ENCODE results near the gene KIAA1328. TPM values are rescaled to one million over a fixed set of nuclear protein-coding genes. Genes with fewer than 3 reads are reported as not detected.

Gene KIAA1328
- total RNA-seq, 3 donors from 2014 or later = 6.0 to 9.8 (median 7.4) TPM

DNA sequence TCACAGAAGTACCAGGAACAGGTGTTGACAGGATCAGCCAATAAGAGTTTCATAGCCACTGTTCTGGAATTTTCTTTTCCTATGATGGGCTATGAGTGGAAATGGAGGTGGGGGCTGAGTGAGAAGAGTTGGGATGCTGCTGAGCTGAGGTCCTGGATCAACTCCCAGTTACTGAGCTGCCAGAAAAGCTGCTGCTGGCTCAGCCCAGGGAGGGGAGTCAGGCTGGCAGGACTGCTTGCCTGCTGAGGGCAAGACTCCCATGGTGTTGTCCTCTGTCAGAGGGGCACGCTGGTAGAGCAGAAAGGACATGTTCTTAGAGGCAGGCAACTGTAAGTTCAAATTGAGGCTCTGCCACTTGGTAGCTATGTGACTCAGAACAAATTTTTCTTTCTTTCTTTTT lies 11.9 kb upstream of the KIAA1328 start:
- ATAC-seq = no peak
- TF ChIP-seq, protein P1, sequence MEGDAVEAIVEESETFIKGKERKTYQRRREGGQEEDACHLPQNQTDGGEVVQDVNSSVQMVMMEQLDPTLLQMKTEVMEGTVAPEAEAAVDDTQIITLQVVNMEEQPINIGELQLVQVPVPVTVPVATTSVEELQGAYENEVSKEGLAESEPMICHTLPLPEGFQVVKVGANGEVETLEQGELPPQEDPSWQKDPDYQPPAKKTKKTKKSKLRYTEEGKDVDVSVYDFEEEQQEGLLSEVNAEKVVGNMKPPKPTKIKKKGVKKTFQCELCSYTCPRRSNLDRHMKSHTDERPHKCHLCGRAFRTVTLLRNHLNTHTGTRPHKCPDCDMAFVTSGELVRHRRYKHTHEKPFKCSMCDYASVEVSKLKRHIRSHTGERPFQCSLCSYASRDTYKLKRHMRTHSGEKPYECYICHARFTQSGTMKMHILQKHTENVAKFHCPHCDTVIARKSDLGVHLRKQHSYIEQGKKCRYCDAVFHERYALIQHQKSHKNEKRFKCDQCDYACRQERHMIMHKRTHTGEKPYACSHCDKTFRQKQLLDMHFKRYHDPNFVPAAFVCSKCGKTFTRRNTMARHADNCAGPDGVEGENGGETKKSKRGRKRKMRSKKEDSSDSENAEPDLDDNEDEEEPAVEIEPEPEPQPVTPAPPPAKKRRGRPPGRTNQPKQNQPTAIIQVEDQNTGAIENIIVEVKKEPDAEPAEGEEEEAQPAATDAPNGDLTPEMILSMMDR (IDR thresholded peaks at IDR 0.05) = no peak
- Histone ChIP-seq H3K36me3 (ENCODE audit: low read depth) (no peaks in the 10 kb centered on the region), H3K9me3 (no peaks in the 10 kb centered on the region), H3K4me1 (ENCODE audit: low read depth) (no peaks in the 10 kb centered on the region), H3K4me3 (no peak overlapping the region)
- no peak for DNase-seq
- intact Hi-C loops (cut with DNase I, micrococcal nuclease) = no loop called here

DNA sequence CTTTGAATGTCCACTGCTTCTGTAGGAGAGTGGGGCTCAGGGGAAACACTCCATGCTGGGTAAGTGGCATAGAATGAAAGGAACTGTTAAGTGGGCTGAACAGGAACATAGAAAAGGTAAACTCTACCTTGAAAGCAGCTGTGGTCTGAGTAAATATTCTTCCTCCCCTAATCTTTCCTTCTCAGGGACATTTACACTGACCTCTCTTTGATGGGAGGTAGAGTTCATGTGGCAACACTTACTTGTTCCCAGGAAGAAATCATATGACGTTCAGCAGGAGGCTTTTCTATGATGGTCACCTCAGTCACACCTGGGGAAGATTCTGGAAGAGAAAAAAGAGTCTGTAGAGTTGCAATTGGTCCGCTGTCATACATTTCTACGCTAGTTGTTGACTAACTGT lies 10.3 kb upstream of the KIAA1328 start:
- Histone ChIP-seq H3K36me3 (ENCODE audit: low read depth) (no peaks in the 10 kb centered on the region), H3K9me3 (no peaks in the 10 kb centered on the region), H3K4me3 (no peak overlapping the region), H3K4me1 (ENCODE audit: low read depth) (no peaks in the 10 kb centered on the region)
- no peak for DNase-seq
- TF ChIP-seq, protein P1 (IDR thresholded peaks at IDR 0.05) = no peak
- no peak for ATAC-seq
- intact Hi-C loops (cut with DNase I, micrococcal nuclease) = no loop called here

DNA sequence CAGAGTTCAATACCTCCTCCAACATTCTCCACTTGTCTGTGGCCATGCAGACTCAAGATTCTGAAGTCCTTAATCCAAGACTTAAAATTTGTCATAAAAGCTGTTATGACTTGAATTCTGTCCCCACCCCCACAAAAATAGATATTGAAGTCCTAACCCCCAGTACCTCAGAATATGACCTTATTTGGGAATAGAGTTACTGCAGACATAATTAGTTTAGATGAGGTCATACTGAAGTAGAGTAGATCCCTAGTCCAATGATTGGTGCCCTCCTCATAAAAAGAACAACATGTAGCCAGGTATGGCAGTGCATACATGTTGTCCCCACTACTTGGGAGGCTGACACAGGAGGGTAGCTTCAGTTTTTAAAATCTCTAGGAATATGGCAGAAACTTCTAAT lies 9.3 kb upstream of the KIAA1328 start:
- H3K4me3 ChIP-seq = no peak overlapping the region
- H3K9me3 ChIP-seq = no peaks in the 10 kb centered on the region
- no peaks in the 10 kb centered on the region for H3K4me1 ChIP-seq (ENCODE audit: low read depth)
- H3K36me3 ChIP-seq (ENCODE audit: low read depth) = no peaks in the 10 kb centered on the region
- TF ChIP-seq, protein P1 (IDR thresholded peaks at IDR 0.05) = no peak
- intact Hi-C loops (cut with DNase I, micrococcal nuclease) = no loop called here
- DNase-seq = no peak
- no peak for ATAC-seq

DNA sequence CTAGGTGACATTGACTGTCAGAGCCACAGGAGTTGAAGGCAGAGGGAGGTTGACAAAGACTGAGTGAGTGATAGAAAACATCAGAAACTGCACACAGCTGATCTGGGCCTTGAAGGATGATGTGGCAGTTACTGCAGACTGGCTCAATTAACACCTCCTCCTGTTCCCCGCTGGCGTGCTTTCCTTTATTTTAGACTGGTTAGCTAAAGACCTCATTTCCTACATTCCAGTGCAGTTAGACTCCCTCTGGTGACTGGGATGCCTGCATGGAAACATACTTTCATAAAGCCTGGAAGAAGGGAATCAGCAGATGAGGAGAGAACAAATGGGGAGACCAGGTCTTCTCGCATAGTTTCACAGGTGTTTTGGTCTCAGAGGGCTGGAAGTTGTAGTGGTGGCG lies 7.2 kb upstream of the KIAA1328 start:
- no peaks in the 10 kb centered on the region for H3K36me3 ChIP-seq (ENCODE audit: low read depth)
- no peaks in the 10 kb centered on the region for H3K4me1 ChIP-seq (ENCODE audit: low read depth)
- intact Hi-C loops (cut with DNase I, micrococcal nuclease) = no loop called here
- ATAC-seq = no peak
- no peaks in the 10 kb centered on the region for H3K9me3 ChIP-seq
- H3K4me3 ChIP-seq = no peak overlapping the region
- DNase-seq = no peak
- TF ChIP-seq, protein P1 (IDR thresholded peaks at IDR 0.05) = no peak

DNA sequence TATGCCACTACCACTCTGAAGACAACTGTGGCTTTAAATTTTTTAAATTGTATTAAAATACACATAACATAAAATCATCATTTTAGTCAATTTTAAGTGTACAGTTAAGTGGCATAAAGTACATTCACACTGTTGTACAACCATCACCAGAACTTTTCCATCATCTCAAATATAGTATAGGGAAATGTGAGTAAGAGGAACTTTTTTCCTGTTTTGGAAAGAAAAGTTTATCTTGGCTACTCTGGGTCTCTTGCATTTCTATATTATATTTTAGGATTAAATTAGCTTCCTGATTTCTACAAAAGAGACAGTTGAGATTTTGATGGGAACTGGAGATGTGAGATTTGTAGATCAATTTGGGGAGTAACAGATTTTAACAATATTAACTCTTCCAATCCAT lies 3.4 kb upstream of the KIAA1328 start:
- Histone ChIP-seq H3K4me1 (ENCODE audit: low read depth) (peaks cover 18% of the 10 kb centered on the region), H3K4me3 (no peak overlapping the region), H3K36me3 (ENCODE audit: low read depth) (no peaks in the 10 kb centered on the region), H3K9me3 (no peaks in the 10 kb centered on the region)
- intact Hi-C loops (cut with DNase I, micrococcal nuclease) = no loop called here
- TF ChIP-seq, protein P1 (IDR thresholded peaks at IDR 0.05) = no peak
- no peak for ATAC-seq
- DNase-seq = no peak

DNA sequence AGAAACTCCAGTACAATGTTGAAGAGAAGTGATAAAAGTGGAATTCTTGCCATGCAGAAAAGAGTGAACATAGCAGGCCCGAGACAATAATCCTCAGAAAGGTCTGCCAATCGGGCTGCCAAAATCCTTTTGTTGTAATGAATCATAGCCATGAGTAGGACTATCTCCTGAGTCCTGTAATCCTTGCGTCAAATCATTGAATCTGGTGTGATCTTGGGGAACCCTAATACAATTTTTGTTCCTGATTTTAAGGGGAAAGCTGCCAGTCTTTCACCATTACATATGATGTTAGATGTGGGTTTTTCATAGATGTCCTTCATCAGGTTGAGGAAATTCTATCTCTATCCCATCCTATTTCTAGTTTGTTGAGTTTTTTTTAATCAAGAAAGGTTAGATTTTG lies 2.4 kb upstream of the KIAA1328 start:
- TF ChIP-seq, protein P1 (IDR thresholded peaks at IDR 0.05) = no peak
- intact Hi-C loops (cut with DNase I, micrococcal nuclease) = no loop called here
- Histone ChIP-seq H3K4me3 (no peak overlapping the region), H3K4me1 (ENCODE audit: low read depth) (peaks cover 18% of the 10 kb centered on the region), H3K9me3 (no peaks in the 10 kb centered on the region), H3K36me3 (ENCODE audit: low read depth) (no peaks in the 10 kb centered on the region)
- ATAC-seq (no peak), DNase-seq (no peak)

Data from mucosa of descending colon (tissue), 3 donors.